ENCODE measurements around the gene CELF1.

DNA sequence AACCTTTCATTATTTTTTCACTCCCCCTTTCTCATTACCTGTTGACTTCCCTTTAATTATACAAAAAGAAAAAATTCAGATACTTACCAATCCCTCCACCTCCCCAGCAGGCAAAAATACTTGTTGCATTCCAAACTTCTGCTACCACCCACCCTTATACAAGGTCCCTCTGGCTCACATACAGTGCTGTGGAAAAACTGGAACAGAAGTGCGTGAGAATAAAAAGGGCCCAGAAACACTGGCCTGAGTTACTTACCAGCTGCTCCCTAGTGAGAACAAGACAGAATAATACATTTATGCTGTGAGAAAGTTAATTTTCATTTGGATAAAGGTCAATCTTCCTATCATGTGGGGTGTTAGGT lies 57.1 kb downstream of the CELF1 start:
- TF ChIP-seq PRDM15 (CRISPR knock-in tag; IDR thresholded peaks at IDR 0.05) = no peak
- TF ChIP-seq, protein P1, sequence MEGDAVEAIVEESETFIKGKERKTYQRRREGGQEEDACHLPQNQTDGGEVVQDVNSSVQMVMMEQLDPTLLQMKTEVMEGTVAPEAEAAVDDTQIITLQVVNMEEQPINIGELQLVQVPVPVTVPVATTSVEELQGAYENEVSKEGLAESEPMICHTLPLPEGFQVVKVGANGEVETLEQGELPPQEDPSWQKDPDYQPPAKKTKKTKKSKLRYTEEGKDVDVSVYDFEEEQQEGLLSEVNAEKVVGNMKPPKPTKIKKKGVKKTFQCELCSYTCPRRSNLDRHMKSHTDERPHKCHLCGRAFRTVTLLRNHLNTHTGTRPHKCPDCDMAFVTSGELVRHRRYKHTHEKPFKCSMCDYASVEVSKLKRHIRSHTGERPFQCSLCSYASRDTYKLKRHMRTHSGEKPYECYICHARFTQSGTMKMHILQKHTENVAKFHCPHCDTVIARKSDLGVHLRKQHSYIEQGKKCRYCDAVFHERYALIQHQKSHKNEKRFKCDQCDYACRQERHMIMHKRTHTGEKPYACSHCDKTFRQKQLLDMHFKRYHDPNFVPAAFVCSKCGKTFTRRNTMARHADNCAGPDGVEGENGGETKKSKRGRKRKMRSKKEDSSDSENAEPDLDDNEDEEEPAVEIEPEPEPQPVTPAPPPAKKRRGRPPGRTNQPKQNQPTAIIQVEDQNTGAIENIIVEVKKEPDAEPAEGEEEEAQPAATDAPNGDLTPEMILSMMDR (IDR thresholded peaks at IDR 0.05 in 2 of 3, conservative IDR thresholded peaks at IDR 0.05 in 1 of 3; ENCODE audit: control insufficient read depth in 2 of 3, extremely low read depth in 1 of 3, insufficient read depth in 1 of 3, low read depth in 3 of 3, low read length in 3 of 3) = no peak
- TF ChIP-seq USF1 (IDR thresholded peaks at IDR 0.05; ENCODE audit: borderline replicate concordance, extremely low read length, insufficient read depth, low read depth, low read length) = no peak
- TF ChIP-seq EP300 (IDR thresholded peaks at IDR 0.05; ENCODE audit: borderline replicate concordance in 1 of 2, control insufficient read depth in 1 of 2, low read depth in 2 of 2, low read length in 2 of 2) = no peak
- TF ChIP-seq, protein P2, sequence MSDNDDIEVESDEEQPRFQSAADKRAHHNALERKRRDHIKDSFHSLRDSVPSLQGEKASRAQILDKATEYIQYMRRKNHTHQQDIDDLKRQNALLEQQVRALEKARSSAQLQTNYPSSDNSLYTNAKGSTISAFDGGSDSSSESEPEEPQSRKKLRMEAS (IDR thresholded peaks at IDR 0.05; ENCODE audit: low read depth, low read length) = no peak
- no peak for TF ChIP-seq CREB1 (IDR thresholded peaks at IDR 0.05; ENCODE audit: low read depth)
- no peak for TF ChIP-seq SMC3 (IDR thresholded peaks at IDR 0.05; ENCODE audit: borderline replicate concordance, low read length)
- TF ChIP-seq, protein P3, sequence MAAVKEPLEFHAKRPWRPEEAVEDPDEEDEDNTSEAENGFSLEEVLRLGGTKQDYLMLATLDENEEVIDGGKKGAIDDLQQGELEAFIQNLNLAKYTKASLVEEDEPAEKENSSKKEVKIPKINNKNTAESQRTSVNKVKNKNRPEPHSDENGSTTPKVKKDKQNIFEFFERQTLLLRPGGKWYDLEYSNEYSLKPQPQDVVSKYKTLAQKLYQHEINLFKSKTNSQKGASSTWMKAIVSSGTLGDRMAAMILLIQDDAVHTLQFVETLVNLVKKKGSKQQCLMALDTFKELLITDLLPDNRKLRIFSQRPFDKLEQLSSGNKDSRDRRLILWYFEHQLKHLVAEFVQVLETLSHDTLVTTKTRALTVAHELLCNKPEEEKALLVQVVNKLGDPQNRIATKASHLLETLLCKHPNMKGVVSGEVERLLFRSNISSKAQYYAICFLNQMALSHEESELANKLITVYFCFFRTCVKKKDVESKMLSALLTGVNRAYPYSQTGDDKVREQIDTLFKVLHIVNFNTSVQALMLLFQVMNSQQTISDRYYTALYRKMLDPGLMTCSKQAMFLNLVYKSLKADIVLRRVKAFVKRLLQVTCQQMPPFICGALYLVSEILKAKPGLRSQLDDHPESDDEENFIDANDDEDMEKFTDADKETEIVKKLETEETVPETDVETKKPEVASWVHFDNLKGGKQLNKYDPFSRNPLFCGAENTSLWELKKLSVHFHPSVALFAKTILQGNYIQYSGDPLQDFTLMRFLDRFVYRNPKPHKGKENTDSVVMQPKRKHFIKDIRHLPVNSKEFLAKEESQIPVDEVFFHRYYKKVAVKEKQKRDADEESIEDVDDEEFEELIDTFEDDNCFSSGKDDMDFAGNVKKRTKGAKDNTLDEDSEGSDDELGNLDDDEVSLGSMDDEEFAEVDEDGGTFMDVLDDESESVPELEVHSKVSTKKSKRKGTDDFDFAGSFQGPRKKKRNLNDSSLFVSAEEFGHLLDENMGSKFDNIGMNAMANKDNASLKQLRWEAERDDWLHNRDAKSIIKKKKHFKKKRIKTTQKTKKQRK (IDR thresholded peaks at IDR 0.05; ENCODE audit: low read depth, low read length) = no peak
- no peak for TF ChIP-seq ZNF622 (IDR thresholded peaks at IDR 0.05)
- no peak for TF ChIP-seq POLR2AphosphoS5 (IDR thresholded peaks at IDR 0.05; ENCODE audit: low read length)
